B cell (primary cell): ENCODE measurements around the gene MXRA8.

ENCODE experiments used
- EZH2 ChIP-seq: IDR thresholded peaks from 2 replicates; pipeline ENCODE4 v1.6.1; 2012; ENCODE audit warnings: borderline replicate concordance, low read depth, mild to moderate bottlenecking, moderate library complexity, low read length; ENCODE audit not compliant: insufficient read depth, poor library complexity, severe bottlenecking
- TF ChIP-seq, protein P1 (sequence below): fragments of 200-600 bp; IDR thresholded peaks from one replicate; pipeline ENCODE4 v1.8.0; 2022; ENCODE audit warnings: antibody characterized with exemption, mild to moderate bottlenecking

DNA sequence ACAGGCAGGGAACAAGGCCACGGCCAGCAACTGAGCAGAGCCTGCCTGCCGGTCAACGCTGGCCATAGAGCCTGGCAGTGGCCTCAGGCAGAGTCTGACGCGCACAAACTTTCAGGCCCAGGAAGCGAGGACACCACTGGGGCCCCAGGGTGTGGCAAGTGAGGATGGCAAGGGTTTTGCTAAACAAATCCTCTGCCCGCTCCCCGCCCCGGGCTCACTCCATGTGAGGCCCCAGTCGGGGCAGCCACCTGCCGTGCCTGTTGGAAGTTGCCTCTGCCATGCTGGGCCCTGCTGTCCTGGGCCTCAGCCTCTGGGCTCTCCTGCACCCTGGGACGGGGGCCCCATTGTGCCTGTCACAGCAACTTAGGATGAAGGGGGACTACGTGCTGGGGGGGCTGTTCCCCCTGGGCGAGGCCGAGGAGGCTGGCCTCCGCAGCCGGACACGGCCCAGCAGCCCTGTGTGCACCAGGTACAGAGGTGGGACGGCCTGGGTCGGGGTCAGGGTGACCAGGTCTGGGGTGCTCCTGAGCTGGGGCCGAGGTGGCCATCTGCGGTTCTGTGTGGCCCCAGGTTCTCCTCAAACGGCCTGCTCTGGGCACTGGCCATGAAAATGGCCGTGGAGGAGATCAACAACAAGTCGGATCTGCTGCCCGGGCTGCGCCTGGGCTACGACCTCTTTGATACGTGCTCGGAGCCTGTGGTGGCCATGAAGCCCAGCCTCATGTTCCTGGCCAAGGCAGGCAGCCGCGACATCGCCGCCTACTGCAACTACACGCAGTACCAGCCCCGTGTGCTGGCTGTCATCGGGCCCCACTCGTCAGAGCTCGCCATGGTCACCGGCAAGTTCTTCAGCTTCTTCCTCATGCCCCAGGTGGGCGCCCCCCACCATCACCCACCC is 27.0 kb downstream of the MXRA8 start, which contains the start of gene TAS1R3:
- TF ChIP-seq, protein P1, sequence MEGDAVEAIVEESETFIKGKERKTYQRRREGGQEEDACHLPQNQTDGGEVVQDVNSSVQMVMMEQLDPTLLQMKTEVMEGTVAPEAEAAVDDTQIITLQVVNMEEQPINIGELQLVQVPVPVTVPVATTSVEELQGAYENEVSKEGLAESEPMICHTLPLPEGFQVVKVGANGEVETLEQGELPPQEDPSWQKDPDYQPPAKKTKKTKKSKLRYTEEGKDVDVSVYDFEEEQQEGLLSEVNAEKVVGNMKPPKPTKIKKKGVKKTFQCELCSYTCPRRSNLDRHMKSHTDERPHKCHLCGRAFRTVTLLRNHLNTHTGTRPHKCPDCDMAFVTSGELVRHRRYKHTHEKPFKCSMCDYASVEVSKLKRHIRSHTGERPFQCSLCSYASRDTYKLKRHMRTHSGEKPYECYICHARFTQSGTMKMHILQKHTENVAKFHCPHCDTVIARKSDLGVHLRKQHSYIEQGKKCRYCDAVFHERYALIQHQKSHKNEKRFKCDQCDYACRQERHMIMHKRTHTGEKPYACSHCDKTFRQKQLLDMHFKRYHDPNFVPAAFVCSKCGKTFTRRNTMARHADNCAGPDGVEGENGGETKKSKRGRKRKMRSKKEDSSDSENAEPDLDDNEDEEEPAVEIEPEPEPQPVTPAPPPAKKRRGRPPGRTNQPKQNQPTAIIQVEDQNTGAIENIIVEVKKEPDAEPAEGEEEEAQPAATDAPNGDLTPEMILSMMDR: no peak
- no peak for TF ChIP-seq EZH2
